AG09309 (cell line): ENCODE results near the gene FLT3.
"Not testable (repeated sequence)": the region's sequence is repeated elsewhere in the genome, so short reads cannot be mapped to it uniquely, and the experiment has no call there.

ENCODE experiments used
- DNase-seq: peaks from one replicate; pipeline ENCODE4 v3.0.0-alpha.2; 2010; ENCODE audit warnings: low read depth
- H3K4me3 ChIP-seq: 2 replicates; pipeline ENCODE4 v1.5.1; 2011; ENCODE audit warnings: mild to moderate bottlenecking, low read depth, low read length, moderate library complexity; ENCODE audit not compliant: control insufficient read depth
- CTCF ChIP-seq: IDR thresholded peaks from 2 replicates; pipeline ENCODE4 v1.5.1; 2011; ENCODE audit warnings: mild to moderate bottlenecking, low read depth, low read length, inconsistent platforms; ENCODE audit not compliant: insufficient read depth, control insufficient read depth; ENCODE audit errors: missing control alignments

Gene FLT3

GRCh38 chr13:28100150-28101121, at the start of gene FLT3:
TSS of gene FLT3 (minus strand) at chr13:28100576. CDS start at chr13:28100510, 66 bp downstream.
- TF ChIP-seq CTCF, result no peak
- peak within 1 kb of the TSS; percentile 18 for H3K4me3 ChIP-seq
- DNase-seq, result no peak

GRCh38 chr13:28147495-28147894, 47.1 kb upstream of the FLT3 start:
- no peak for TF ChIP-seq CTCF
- no peak for DNase-seq
- H3K4me3 ChIP-seq, result no peak overlapping the region

- no peak for TF ChIP-seq CTCF
- H3K4me3 ChIP-seq, result no peak overlapping the region
- no peak for DNase-seq
These were observed 44.7 kb upstream of the FLT3 start for GRCh38 chr13:28145049-28145448.

- not testable (repeated sequence) for DNase-seq, H3K4me3 ChIP-seq
These were observed 41.2 kb upstream of the FLT3 start for GRCh38 chr13:28141542-28141941.

GRCh38 chr13:28140433-28141125, 40.2 kb upstream of the FLT3 start:
- TF ChIP-seq CTCF, result no peak
- peak overlapping the region; percentile 3; the same call in 1 of the 2 replicates for H3K4me3 ChIP-seq

GRCh38 chr13:28138756-28139470, 38.5 kb upstream of the FLT3 start:
- TF ChIP-seq CTCF, result no peak
- DNase-seq, result peak; percentile 79
- H3K4me3 ChIP-seq, result peak overlapping the region; percentile 58

More at GRCh38 chr13:28140433-28141125, 40.2 kb upstream of the FLT3 start:
- DNase-seq, result no peak
